ENCODE results near the gene KCNQ4.

Gene KCNQ4

DNA sequence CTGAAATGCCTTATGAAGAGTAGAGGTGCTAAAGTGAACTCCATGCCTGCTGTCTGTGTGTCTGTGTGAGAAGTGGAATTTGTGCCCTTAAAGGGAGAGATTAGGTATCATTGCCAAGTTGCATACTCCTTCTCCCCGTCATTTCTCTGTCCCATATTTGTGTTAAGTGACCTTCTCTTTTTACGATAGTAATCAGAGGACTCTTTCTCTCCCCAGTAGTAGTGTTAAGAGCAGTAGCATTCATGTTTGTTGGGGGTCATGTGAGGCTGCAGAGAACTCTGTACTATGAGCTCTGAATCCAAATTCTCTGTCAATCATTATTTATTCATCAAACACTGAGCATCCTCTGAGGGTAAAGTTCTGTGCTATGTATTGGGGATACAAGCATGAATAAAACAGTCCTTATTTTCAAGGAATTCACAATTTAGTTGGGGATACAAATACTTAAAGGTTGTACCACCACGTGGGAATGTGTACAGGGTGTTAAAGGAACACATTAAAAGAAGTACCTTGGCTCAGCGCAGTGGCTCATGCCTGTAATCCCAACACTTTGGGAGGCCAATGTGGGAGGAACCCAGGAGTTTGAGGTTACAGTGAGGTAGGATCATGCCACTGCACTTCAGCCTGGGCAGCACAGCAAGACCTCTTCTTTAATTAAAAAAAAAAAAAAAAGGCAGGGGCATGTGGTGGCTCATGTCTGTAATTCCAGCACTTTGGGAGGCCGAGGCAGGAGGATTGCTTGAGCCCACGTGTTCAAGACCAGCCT is 24.8 kb upstream of the KCNQ4 start:
- no peak overlapping the region for H3K4me2 ChIP-seq (ENCODE audit: insufficient read depth, low read length)
- DNase-seq (no peak), ATAC-seq (ENCODE audit: insufficient read depth, low read depth) (no peak)
- no peak overlapping the region for H3K27ac ChIP-seq (ENCODE audit: low read length)
- H2AFZ ChIP-seq (ENCODE audit: low read depth, low read length) = no peak overlapping the region
- H3K4me3 ChIP-seq (ENCODE audit: low read depth in 1 of 2, low read length in 2 of 2) = no peak overlapping the region
- no peak for TF ChIP-seq CTCF (IDR thresholded peaks at IDR 0.05; ENCODE audit: borderline replicate concordance, extremely low read depth, low read length, poor library complexity, severe bottlenecking)
- peaks cover 97% of the 10 kb centered on the region for H3K36me3 ChIP-seq (ENCODE audit: insufficient read depth, low read length)
- no peaks in the 10 kb centered on the region for H3K79me2 ChIP-seq (ENCODE audit: insufficient read depth, low read length)
- no peak overlapping the region for H3K9ac ChIP-seq (ENCODE audit: low read depth, low read length)
- H3K4me1 ChIP-seq (ENCODE audit: insufficient read depth, low read length) = peaks cover 2% of the 10 kb centered on the region; the same call in 1 of the 2 replicates
- H4K20me1 ChIP-seq (ENCODE audit: insufficient read depth, low read length) = no peaks in the 10 kb centered on the region; the same call in 1 of the 2 replicates
- no peaks in the 10 kb centered on the region for H3K27me3 ChIP-seq (ENCODE audit: insufficient read depth, low read length, poor library complexity)
- no peaks in the 10 kb centered on the region for H3K9me3 ChIP-seq (ENCODE audit: insufficient read depth, low read length, severe bottlenecking)

DNA sequence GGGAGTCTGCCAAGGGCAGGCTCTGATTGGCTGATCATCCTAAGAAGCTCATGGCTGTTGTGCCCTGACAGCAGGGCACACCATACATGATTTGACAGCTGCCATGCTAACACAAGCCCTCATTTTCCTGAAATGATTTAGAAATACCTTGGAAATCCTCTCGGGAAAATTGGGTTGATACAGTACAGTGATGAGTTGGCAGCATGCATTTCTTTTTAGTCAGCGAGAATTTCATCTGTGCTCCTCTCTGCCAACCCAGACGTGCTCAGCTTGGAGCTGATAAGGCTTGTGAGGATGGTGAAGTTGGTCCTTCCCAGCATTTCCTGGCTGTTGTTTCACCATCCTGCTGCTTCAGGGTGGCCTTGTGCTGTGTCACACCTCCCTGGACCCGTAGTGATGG is 22.6 kb upstream of the KCNQ4 start:
- H3K4me2 ChIP-seq (ENCODE audit: insufficient read depth, low read length) = no peak overlapping the region

GRCh38 chr1:40762144-40762923 is 21.3 kb upstream of the KCNQ4 start:
- no peak overlapping the region for H3K4me2 ChIP-seq (ENCODE audit: insufficient read depth, low read length)
- no peak overlapping the region for H3K4me3 ChIP-seq (ENCODE audit: low read depth in 1 of 2, low read length in 2 of 2)
- no peak for TF ChIP-seq CTCF (IDR thresholded peaks at IDR 0.05; ENCODE audit: borderline replicate concordance, extremely low read depth, low read length, poor library complexity, severe bottlenecking)
- no peak for TF ChIP-seq EZH2 (IDR thresholded peaks at IDR 0.05; ENCODE audit: borderline replicate concordance, low read depth, low read length, severe bottlenecking)
- H2AFZ ChIP-seq (ENCODE audit: low read depth, low read length) = no peak overlapping the region
- H3K4me1 ChIP-seq (ENCODE audit: insufficient read depth, low read length) = peaks cover 4% of the 10 kb centered on the region; the same call in 1 of the 2 replicates
- H3K79me2 ChIP-seq (ENCODE audit: insufficient read depth, low read length) = no peaks in the 10 kb centered on the region
- H4K20me1 ChIP-seq (ENCODE audit: insufficient read depth, low read length) = peaks cover 5% of the 10 kb centered on the region; the same call in 1 of the 2 replicates
- H3K9ac ChIP-seq (ENCODE audit: low read depth, low read length) = no peak overlapping the region
- DNase-seq = no peak
- no peak for ATAC-seq (ENCODE audit: insufficient read depth, low read depth)
- H3K36me3 ChIP-seq (ENCODE audit: insufficient read depth, low read length) = peaks cover 97% of the 10 kb centered on the region
- H3K9me3 ChIP-seq (ENCODE audit: insufficient read depth, low read length, severe bottlenecking) = no peaks in the 10 kb centered on the region
- no peak overlapping the region for H3K27ac ChIP-seq (ENCODE audit: low read length)
- H3K27me3 ChIP-seq (ENCODE audit: insufficient read depth, low read length, poor library complexity) = no peaks in the 10 kb centered on the region

More for the DNA sequence above, 22.6 kb upstream of the KCNQ4 start:
- Histone ChIP-seq H3K36me3 (ENCODE audit: insufficient read depth, low read length) (peaks cover 97% of the 10 kb centered on the region), H2AFZ (ENCODE audit: low read depth, low read length) (no peak overlapping the region), H3K9ac (ENCODE audit: low read depth, low read length) (no peak overlapping the region), H3K9me3 (ENCODE audit: insufficient read depth, low read length, severe bottlenecking) (no peaks in the 10 kb centered on the region), H4K20me1 (ENCODE audit: insufficient read depth, low read length) (no peaks in the 10 kb centered on the region; the same call in 1 of the 2 replicates), H3K79me2 (ENCODE audit: insufficient read depth, low read length) (no peaks in the 10 kb centered on the region), H3K27ac (ENCODE audit: low read length) (no peak overlapping the region), H3K4me3 (ENCODE audit: low read depth in 1 of 2, low read length in 2 of 2) (no peak overlapping the region), H3K4me1 (ENCODE audit: insufficient read depth, low read length) (peaks cover 4% of the 10 kb centered on the region; the same call in 1 of the 2 replicates), H3K27me3 (ENCODE audit: insufficient read depth, low read length, poor library complexity) (no peaks in the 10 kb centered on the region)
- no peak for TF ChIP-seq EZH2 (IDR thresholded peaks at IDR 0.05; ENCODE audit: borderline replicate concordance, low read depth, low read length, severe bottlenecking)
- no peak for TF ChIP-seq CTCF (IDR thresholded peaks at IDR 0.05; ENCODE audit: borderline replicate concordance, extremely low read depth, low read length, poor library complexity, severe bottlenecking)
- DNase-seq (no peak), ATAC-seq (ENCODE audit: insufficient read depth, low read depth) (no peak)

Measured in DND-41 (cell line).